Astrocyte (in vitro differentiated cells and primary cell): ENCODE results near the gene HECTD3.

Source experiments
- EZH2 ChIP-seq: IDR thresholded peaks from 2 replicates; pipeline ENCODE4 v1.6.1; 2012; ENCODE audit warnings: mild to moderate bottlenecking, low read length, inconsistent platforms; ENCODE audit not compliant: insufficient read depth
- TF ChIP-seq, protein P1 (sequence below): IDR thresholded peaks from 2 replicates; pipeline ENCODE4 v1.5.1; 2011; ENCODE audit warnings: low read depth, mild to moderate bottlenecking, inconsistent platforms, low read length, moderate library complexity; ENCODE audit not compliant: insufficient read depth

DNA sequence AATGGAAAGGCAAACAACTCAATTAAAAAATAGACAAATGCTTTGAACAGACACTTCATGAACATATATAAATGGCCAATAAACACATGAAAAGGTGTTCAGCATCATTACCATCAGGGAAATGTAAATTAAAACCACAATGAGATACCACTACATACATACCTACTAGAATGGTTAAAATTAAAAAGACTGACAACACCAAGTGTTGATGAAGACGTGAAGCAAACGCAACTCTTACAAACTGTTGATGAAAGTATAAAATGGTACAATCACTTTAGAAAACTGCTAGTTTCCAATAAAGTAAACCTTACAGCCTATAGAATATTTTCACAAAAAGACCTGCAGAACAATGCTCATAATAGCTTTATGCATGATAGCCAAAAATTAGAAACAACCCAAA is 34.9 kb downstream of the HECTD3 start:
- TF ChIP-seq, protein P1, sequence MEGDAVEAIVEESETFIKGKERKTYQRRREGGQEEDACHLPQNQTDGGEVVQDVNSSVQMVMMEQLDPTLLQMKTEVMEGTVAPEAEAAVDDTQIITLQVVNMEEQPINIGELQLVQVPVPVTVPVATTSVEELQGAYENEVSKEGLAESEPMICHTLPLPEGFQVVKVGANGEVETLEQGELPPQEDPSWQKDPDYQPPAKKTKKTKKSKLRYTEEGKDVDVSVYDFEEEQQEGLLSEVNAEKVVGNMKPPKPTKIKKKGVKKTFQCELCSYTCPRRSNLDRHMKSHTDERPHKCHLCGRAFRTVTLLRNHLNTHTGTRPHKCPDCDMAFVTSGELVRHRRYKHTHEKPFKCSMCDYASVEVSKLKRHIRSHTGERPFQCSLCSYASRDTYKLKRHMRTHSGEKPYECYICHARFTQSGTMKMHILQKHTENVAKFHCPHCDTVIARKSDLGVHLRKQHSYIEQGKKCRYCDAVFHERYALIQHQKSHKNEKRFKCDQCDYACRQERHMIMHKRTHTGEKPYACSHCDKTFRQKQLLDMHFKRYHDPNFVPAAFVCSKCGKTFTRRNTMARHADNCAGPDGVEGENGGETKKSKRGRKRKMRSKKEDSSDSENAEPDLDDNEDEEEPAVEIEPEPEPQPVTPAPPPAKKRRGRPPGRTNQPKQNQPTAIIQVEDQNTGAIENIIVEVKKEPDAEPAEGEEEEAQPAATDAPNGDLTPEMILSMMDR = no peak
- TF ChIP-seq EZH2 = no peak
